CD4-positive, CD25-positive, alpha-beta regulatory T cell (primary cell): ENCODE measurements around the gene LITAFD. TPM values are rescaled to one million over a fixed set of nuclear protein-coding genes. Genes with fewer than 3 reads are reported as not detected.

Experiments used
- ATAC-seq, 2 donors: fragments of 150-1000 bp; cut with Tn5 transposase; one replicate each; pipeline ENCODE4 v1.10.0; 2021; ENCODE audit warnings: low read depth in 2 of 2, moderate number of reproducible peaks in 2 of 2, moderate library complexity in 1 of 2
- DNase-seq, 3 donors: peaks; one replicate each; pipeline versions ENCODE4 v3.0.0 to v3.0.0-alpha.2; 2012 to 2022; ENCODE audit warnings: mixed read lengths in 1 of 3
- H3K27ac ChIP-seq: one replicate; pipeline ENCODE4 v1.7.0; 2013; ENCODE audit warnings: mild to moderate bottlenecking, low read length; ENCODE audit not compliant: insufficient read depth, poor library complexity, severe bottlenecking
- H3K27me3 ChIP-seq: one replicate; pipeline ENCODE4 v1.7.0; 2013; ENCODE audit warnings: low read length; ENCODE audit not compliant: control insufficient read depth, insufficient read depth
- H3K36me3 ChIP-seq: one replicate; pipeline ENCODE4 v1.7.0; 2013; ENCODE audit warnings: mild to moderate bottlenecking, low read length, moderate library complexity; ENCODE audit not compliant: control insufficient read depth, insufficient read depth
- H3K4me1 ChIP-seq: 2 replicates; pipeline ENCODE4 v1.7.0; 2013; ENCODE audit warnings: mild to moderate bottlenecking, low read length; ENCODE audit not compliant: insufficient read depth, control insufficient read depth, poor library complexity, severe bottlenecking
- H3K4me3 ChIP-seq: one replicate; pipeline ENCODE4 v1.7.0; 2013; ENCODE audit warnings: low read depth, mild to moderate bottlenecking, low read length, moderate library complexity
- H3K9me3 ChIP-seq, 2 experiments: 1 replicate in 1 of 2; 2 replicates in 1 of 2; pipeline ENCODE4 v1.7.0; 2013; ENCODE audit warnings: low read length in 2 of 2, mild to moderate bottlenecking in 1 of 2, moderate library complexity in 1 of 2; ENCODE audit not compliant: control insufficient read depth in 2 of 2
- H3K27ac Mint-ChIP-seq, 3 donors: one replicate each; pipeline ENCODE4 v1.8.0; 2020 to 2022; ENCODE audit warnings: mild to moderate bottlenecking in 3 of 3, mixed read lengths in 3 of 3, moderate library complexity in 2 of 3
- H3K27me3 Mint-ChIP-seq: one replicate; pipeline ENCODE4 v1.8.0; 2022; ENCODE audit warnings: mild to moderate bottlenecking, mixed read lengths
- H3K36me3 Mint-ChIP-seq: one replicate; pipeline ENCODE4 v1.8.0; 2020; ENCODE audit warnings: mixed read lengths
- H3K4me1 Mint-ChIP-seq, 4 donors: one replicate each; pipeline ENCODE4 v1.8.0; 2020 to 2022; ENCODE audit warnings: mixed read lengths in 4 of 4, mild to moderate bottlenecking in 1 of 4
- H3K4me3 Mint-ChIP-seq, 4 donors: one replicate each; pipeline ENCODE4 v1.8.0; 2020 to 2022; ENCODE audit warnings: mild to moderate bottlenecking in 4 of 4, mixed read lengths in 4 of 4, moderate library complexity in 3 of 4
- H3K9me3 Mint-ChIP-seq, 7 donors: one replicate each; pipeline ENCODE4 v1.8.0; 2020 to 2022; ENCODE audit warnings: mixed read lengths in 7 of 7, mild to moderate bottlenecking in 3 of 7, moderate library complexity in 2 of 7
- polyA plus RNA-seq, 4 donors: library from polyadenylated mRNA; unstranded; fragments of 300-500 nt; fragmentation: Illumina TruSeq; gene quantifications; one replicate each; pipeline ENCODE4 v1.2.3, GENCODE V29; 2021
- total RNA-seq: library from RNA; stranded (reverse); gene quantifications from one replicate; pipeline ENCODE4 v1.2.3, GENCODE V29; 2022

LITAFD gene
- total and polyA plus RNA-seq, 5 donors from 2014 or later: not detected

- Mint-ChIP-seq H3K27ac (peak overlapping the region in 1 of 3 donors; percentile 46), H3K9me3 (no peaks in the 10 kb centered on the region), H3K27me3 (no peaks in the 10 kb centered on the region), H3K4me3 (no peak overlapping the region), H3K4me1 (peaks cover 0 to 21% (median 11%) of the 10 kb centered on the region in 4 donors), H3K36me3 (peaks cover 28% of the 10 kb centered on the region)
- no peak overlapping the region for H3K4me3 ChIP-seq
- no peaks in the 10 kb centered on the region for H3K9me3 ChIP-seq
- peaks cover 18% of the 10 kb centered on the region for H3K36me3 ChIP-seq
- no peak overlapping the region for H3K27ac ChIP-seq
- no peaks in the 10 kb centered on the region for H3K27me3 ChIP-seq
- H3K4me1 ChIP-seq: no peaks in the 10 kb centered on the region
- ATAC-seq (no peak), DNase-seq (no peak)
Measured at GRCh38 chr16:8847145-8847544, 35.0 kb upstream of the LITAFD start.

DNA sequence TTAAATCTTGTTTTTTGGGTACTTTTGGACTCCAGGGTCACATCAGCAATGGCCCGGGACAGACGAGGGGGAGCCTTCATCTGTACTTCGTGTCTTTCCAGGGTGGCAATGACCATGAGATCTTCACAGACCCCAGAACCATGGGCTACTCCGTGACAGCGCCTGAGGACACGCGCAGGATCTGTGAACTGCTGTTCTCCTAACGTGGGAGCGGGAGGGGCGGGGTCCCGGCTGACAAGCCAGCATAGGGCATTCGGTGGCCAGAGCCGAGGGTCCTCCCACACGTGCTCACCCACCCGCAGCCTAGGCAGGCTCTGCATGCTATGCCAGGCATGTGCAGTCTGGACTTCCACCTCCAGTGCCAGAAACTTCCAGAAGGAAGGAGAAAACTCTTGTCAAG is 34.5 kb upstream of the LITAFD start:
- H3K4me3 ChIP-seq: no peak overlapping the region
- ATAC-seq (no peak), DNase-seq (no peak)
- Mint-ChIP-seq H3K4me1 (peaks cover under 1 to 20% (median 9%) of the 10 kb centered on the region in 4 donors), H3K36me3 (peaks cover 28% of the 10 kb centered on the region), H3K27ac (no peak overlapping the region), H3K9me3 (no peaks in the 10 kb centered on the region), H3K27me3 (no peaks in the 10 kb centered on the region), H3K4me3 (no peak overlapping the region)
- peaks cover 18% of the 10 kb centered on the region for H3K36me3 ChIP-seq
- H3K27ac ChIP-seq: no peak overlapping the region
- no peaks in the 10 kb centered on the region for H3K4me1 ChIP-seq
- H3K9me3 ChIP-seq: no peaks in the 10 kb centered on the region
- no peaks in the 10 kb centered on the region for H3K27me3 ChIP-seq

DNA sequence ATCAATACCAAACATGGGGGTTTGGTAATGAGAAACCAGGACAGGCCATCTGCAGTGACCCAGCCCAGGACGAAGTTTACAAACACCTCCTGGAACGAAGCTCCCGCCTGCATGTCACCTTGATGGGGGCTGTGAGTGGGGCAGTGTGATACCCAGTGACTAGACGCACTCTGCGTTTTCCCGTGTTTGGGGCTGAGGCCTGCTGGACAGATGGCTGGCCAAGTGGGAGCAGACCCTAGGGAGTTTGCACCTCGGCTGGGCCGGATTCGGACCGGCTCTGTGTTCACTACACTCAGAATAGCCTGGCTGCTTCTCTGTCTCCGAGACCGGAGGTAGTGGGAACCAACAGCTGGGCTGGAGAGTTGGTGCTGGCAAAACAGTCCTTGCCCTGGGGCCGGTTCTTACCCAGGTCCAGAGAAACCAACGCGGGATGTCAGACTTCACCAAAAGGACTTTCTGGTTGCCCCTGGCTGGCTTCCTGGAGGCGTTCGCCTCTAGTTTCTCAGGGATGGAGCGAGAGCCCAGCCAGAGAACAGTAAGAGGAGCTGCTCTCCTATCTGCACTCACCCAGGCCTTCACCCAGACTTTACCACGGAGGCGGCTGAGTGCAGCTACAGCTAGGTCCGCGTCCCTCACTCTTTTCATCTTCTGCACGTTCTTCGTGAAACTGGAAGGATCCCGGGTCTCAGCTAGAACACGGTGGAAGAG is 33.8 kb upstream of the LITAFD start:
- no peaks in the 10 kb centered on the region for H3K9me3 Mint-ChIP-seq
- H3K27me3 Mint-ChIP-seq: no peaks in the 10 kb centered on the region
- H3K36me3 Mint-ChIP-seq: peaks cover 34% of the 10 kb centered on the region
- no peaks in the 10 kb centered on the region for H3K9me3 ChIP-seq
- H3K4me1 Mint-ChIP-seq: peaks cover 6 to 17% (median 9%) of the 10 kb centered on the region in 4 donors
- H3K4me3 Mint-ChIP-seq: no peak overlapping the region
- no peaks in the 10 kb centered on the region for H3K27me3 ChIP-seq
- no peak overlapping the region for H3K27ac ChIP-seq
- no peak overlapping the region for H3K27ac Mint-ChIP-seq
- no peak for ATAC-seq
- H3K4me1 ChIP-seq: no peaks in the 10 kb centered on the region
- no peak for DNase-seq
- no peak overlapping the region for H3K4me3 ChIP-seq
- H3K36me3 ChIP-seq: peaks cover 25% of the 10 kb centered on the region

GRCh38 chr16:8848939-8849391 is 33.2 kb upstream of the LITAFD start:
- H3K4me1 ChIP-seq: no peaks in the 10 kb centered on the region
- H3K27me3 Mint-ChIP-seq: no peaks in the 10 kb centered on the region
- H3K9me3 ChIP-seq: no peaks in the 10 kb centered on the region
- ATAC-seq: no peak
- H3K27ac ChIP-seq: no peak overlapping the region
- H3K27ac Mint-ChIP-seq: peak overlapping the region in 1 of 3 donors; percentile 94
- H3K36me3 Mint-ChIP-seq: peaks cover 34% of the 10 kb centered on the region
- peaks cover 25% of the 10 kb centered on the region for H3K36me3 ChIP-seq
- no peak overlapping the region for H3K4me3 Mint-ChIP-seq
- no peaks in the 10 kb centered on the region for H3K27me3 ChIP-seq
- no peak for DNase-seq
- H3K9me3 Mint-ChIP-seq: no peaks in the 10 kb centered on the region
- peaks cover 5 to 15% (median 6%) of the 10 kb centered on the region in 4 donors for H3K4me1 Mint-ChIP-seq
- no peak overlapping the region for H3K4me3 ChIP-seq

- ATAC-seq: no peak
- H3K36me3 ChIP-seq: peaks cover 25% of the 10 kb centered on the region
- no peaks in the 10 kb centered on the region for H3K9me3 Mint-ChIP-seq
- no peak overlapping the region for H3K4me3 Mint-ChIP-seq
- no peak overlapping the region for H3K4me3 ChIP-seq
- peaks cover 33% of the 10 kb centered on the region for H3K36me3 Mint-ChIP-seq
- no peaks in the 10 kb centered on the region for H3K27me3 Mint-ChIP-seq
- peak overlapping the region in 2 of 3 donors; percentile 76 to 94 for H3K27ac Mint-ChIP-seq
- H3K27me3 ChIP-seq: no peaks in the 10 kb centered on the region
- no peak overlapping the region for H3K27ac ChIP-seq
- no peak for DNase-seq
- H3K4me1 Mint-ChIP-seq: peaks cover 5 to 15% (median 6%) of the 10 kb centered on the region in 4 donors
- H3K9me3 ChIP-seq: no peaks in the 10 kb centered on the region
- H3K4me1 ChIP-seq: no peaks in the 10 kb centered on the region
Measured at GRCh38 chr16:8849411-8850011, 32.6 kb upstream of the LITAFD start.

DNA sequence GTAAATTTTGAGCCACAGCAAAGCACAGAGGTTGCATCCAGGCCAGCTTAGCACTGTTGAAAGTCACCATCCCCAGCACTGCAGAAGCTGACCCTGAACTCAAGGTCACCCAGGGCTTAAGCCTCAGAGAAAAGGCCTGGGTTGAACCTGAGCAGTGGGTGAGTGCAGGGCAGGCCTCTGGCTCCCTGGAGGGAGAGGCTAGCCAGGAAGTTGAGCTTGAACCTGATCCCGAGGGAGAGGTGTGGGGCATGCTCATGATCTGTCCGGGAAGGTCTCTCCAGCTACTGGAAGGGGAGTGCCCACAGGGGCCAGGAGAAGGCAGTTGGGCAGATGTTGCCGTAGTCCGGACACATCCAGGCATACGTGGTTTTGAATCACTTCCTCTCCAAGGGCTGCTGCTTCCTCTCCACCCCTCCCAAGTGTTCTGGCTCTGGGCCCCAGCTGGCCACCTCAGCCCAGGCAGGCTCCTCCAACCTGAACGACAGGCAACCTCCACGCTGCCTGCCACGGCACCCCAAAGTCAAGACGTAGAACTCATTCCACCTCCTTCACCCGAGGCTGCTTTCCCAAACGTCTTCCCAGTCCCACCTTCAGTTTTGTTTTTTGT is 31.8 kb upstream of the LITAFD start:
- no peaks in the 10 kb centered on the region for H3K27me3 ChIP-seq
- Mint-ChIP-seq H3K27me3 (no peaks in the 10 kb centered on the region), H3K4me3 (peak overlapping the region in 1 of 4 donors; percentile 39), H3K9me3 (no peaks in the 10 kb centered on the region), H3K27ac (peak overlapping the region; percentile 38 to 89 (median 76)), H3K36me3 (peaks cover 29% of the 10 kb centered on the region), H3K4me1 (peaks cover 5 to 11% (median 6%) of the 10 kb centered on the region in 4 donors)
- H3K4me1 ChIP-seq: no peaks in the 10 kb centered on the region
- DNase-seq: no peak
- no peak overlapping the region for H3K4me3 ChIP-seq
- peaks cover 31% of the 10 kb centered on the region for H3K36me3 ChIP-seq
- ATAC-seq: no peak
- H3K9me3 ChIP-seq: no peaks in the 10 kb centered on the region
- H3K27ac ChIP-seq: no peak overlapping the region

- H3K4me1 ChIP-seq: no peaks in the 10 kb centered on the region
- peaks cover 44% of the 10 kb centered on the region for H3K36me3 ChIP-seq
- peaks cover 35% of the 10 kb centered on the region for H3K36me3 Mint-ChIP-seq
- DNase-seq: no peak
- no peak overlapping the region for H3K27ac ChIP-seq
- H3K9me3 Mint-ChIP-seq: no peaks in the 10 kb centered on the region
- H3K4me3 Mint-ChIP-seq: no peak overlapping the region
- H3K4me3 ChIP-seq: no peak overlapping the region
- H3K27me3 ChIP-seq: no peaks in the 10 kb centered on the region
- peaks cover 4 to 13% (median 5%) of the 10 kb centered on the region in 4 donors for H3K4me1 Mint-ChIP-seq
- peak overlapping the region in 2 of 3 donors; percentile 59 to 76 for H3K27ac Mint-ChIP-seq
- no peaks in the 10 kb centered on the region for H3K27me3 Mint-ChIP-seq
- H3K9me3 ChIP-seq: no peaks in the 10 kb centered on the region
- no peak for ATAC-seq
Measured at GRCh38 chr16:8851761-8852403, 30.3 kb upstream of the LITAFD start.
